Fibroblast of the aortic adventitia (primary cell): ENCODE data around the gene PCBP1. TPM values are rescaled to one million over a fixed set of nuclear protein-coding genes. Genes with fewer than 3 reads are reported as not detected.

ENCODE experiments used
- small RNA-seq: library from RNA; depleted of rRNA; stranded (forward); fragments of <200 nt; gene quantifications from one replicate; pipeline ENCODE3, GENCODE V24; 2012
- total RNA-seq: library from RNA; depleted of rRNA; stranded (reverse); fragments of >200 nt; gene quantifications from 2 replicates; pipeline ENCODE4 v1.2.3, GENCODE V29; 2012; ENCODE audit warnings: low replicate concordance

The PCBP1 gene
- total RNA-seq, 1 donor = 68.5 TPM

Small RNA genes within 50 kb of the gene (small RNA-seq; reads per million reads assigned to genes)
- gene RN7SL470P = not detected

Other genes with a start within 250 kb of the PCBP1 start
- 49.4 and 53.6 TPM in 2 replicates for gene SNRNP27, start 193.5 kb upstream of the PCBP1 start, total RNA-seq
- gene MXD1, start 172.4 kb upstream of the PCBP1 start, total RNA-seq = 4.0 and 13.1 TPM in 2 replicates
- 0.54 TPM in 1 of 2 replicates, not detected in the other for gene ASPRV1, start 125.8 kb upstream of the PCBP1 start, total RNA-seq
- 12.8 and 26.9 TPM in 2 replicates for gene C2orf42, start 103.5 kb downstream of the PCBP1 start, total RNA-seq
- 79.0 and 117 TPM in 2 replicates for gene TIA1, start 161.2 kb downstream of the PCBP1 start, total RNA-seq
- 75.5 and 130 TPM in 2 replicates for gene PCYOX1, start 170.7 kb downstream of the PCBP1 start, total RNA-seq
- gene SNRPG, start 206.3 kb downstream of the PCBP1 start, total RNA-seq = 201 and 217 TPM in 2 replicates
- gene FAM136A, start 214.6 kb downstream of the PCBP1 start, total RNA-seq = 35.5 and 36.6 TPM in 2 replicates